ENCODE results near the gene FOXD1.
"Not testable (repeated sequence)": the region's sequence is repeated elsewhere in the genome, so short reads cannot be mapped to it uniquely, and the experiment has no call there.

FOXD1 gene

GRCh38 chr5:73415171-73415570 is 33.4 kb downstream of the FOXD1 start:
- no peak for DNase-seq

DNA sequence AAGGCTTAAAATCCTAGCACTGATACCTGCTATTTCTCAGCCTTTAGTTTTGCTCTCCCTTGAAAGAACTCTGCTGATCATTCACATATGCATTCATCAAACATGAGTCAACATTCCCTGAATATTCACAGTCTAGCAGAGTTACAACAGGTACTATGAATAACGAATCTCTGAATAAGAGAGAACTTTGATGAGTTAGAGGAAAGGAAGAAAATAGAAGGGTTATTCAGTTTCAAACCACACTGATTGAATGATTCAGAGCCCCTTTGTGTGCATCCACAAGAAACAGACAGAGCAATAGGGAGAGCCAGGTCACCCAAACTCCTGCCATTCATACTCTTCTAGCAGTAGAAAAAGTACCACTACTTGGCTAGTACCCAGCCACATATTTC is 36.0 kb downstream of the FOXD1 start:
- no peak for DNase-seq

DNA sequence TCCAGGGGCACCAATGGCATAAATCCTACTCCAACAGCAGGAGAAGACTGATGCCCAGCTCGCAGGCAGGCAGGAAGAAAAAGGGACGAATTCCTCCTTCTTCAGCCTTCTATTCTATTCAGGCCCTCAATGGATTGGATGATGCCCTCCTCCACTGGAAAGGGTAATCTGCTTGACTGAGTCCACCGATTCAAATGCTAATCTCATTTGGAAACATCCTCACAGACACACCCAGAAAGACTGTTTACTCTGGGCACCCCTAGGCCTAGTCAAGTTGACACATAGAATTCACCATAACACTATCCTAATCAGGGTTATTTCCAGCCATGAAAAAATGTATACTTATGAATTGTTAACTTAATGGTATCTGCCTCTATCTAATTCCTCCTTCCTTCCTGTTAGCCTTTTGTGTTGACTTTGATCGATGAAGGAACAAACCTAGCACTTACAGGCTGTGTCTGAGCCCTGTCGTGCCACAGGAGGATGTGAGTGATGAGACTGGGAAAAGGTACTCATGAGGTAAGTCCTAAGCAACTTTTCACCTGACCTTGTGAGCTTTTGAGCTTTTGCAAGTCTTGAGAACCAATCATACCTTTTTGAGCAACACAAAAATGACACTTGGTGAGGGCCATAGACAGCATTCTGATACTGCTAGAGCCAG is 36.5 kb downstream of the FOXD1 start:
- DNase-seq, result peak; percentile 69

- not testable (repeated sequence) for DNase-seq
Observed at GRCh38 chr5:73409927-73410326, 38.6 kb downstream of the FOXD1 start.

DNA sequence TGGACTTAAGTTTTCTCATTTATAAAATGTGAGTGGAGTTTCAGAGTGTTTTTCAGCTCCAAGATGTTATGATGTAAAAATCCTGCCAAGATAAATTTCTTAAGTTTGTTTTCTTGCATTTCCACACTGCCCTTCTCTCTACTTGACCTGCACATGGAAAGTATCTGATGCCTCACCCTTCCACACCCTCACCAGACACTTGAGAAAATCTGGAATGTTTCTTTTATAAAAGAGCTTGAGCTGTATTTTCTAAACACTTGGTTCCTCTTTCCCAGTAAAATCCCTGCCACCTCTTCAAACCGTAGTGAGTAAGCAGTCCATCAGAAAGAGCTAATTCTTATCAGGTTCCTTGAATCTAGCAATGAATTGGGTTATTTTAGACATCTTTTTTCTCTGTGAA is 42.9 kb downstream of the FOXD1 start:
- no peak for DNase-seq

DNA sequence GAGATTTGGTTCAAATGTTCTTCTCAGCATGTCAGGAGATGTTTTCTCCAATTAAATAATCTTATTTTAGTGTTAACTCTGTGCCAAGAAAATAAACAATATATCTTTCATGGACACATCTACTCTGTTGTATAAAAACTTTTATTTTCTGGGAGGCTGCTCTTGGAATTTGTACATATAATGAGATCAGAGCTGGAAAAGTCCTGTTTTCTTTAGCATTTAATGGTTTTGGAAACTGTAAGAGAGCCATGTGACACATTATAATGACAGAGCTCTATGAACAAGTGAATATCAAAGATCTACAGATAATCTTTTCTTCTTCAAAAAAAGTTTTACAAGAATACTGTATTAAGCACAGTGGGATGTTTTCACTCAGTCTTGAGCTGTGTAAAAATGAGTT is 48.8 kb downstream of the FOXD1 start:
- DNase-seq, result no peak
